Osteoblast (primary cell): Measurements from ENCODE around the gene UCHL1. TPM values are rescaled to one million over a fixed set of nuclear protein-coding genes. Genes with fewer than 3 reads are reported as not detected.

Experiments used
- DNase-seq: peaks from one replicate; pipeline ENCODE4 v3.0.0; 2011; ENCODE audit warnings: low spot score, mixed read lengths; ENCODE audit not compliant: insufficient read length; ENCODE audit errors: missing footprints
- H2AFZ ChIP-seq: 2 replicates; pipeline ENCODE4 v1.6.0; 2011; ENCODE audit warnings: mild to moderate bottlenecking, low read length
- H3K27ac ChIP-seq: 2 replicates; pipeline ENCODE4 v1.5.1; 2011; ENCODE audit warnings: mild to moderate bottlenecking, low read depth, low read length, moderate library complexity
- H3K27me3 ChIP-seq: 2 replicates; pipeline ENCODE4 v1.6.0; 2012; ENCODE audit warnings: mild to moderate bottlenecking, control low read depth, inconsistent platforms, low read length, moderate library complexity; ENCODE audit not compliant: insufficient read depth
- H3K36me3 ChIP-seq: 2 replicates; pipeline ENCODE4 v1.5.1; 2011; ENCODE audit warnings: mild to moderate bottlenecking, low read length, control low read depth, moderate library complexity; ENCODE audit not compliant: insufficient read depth
- H3K4me1 ChIP-seq: 2 replicates; pipeline ENCODE4 v1.5.1; 2011; ENCODE audit warnings: mild to moderate bottlenecking, low read length, control low read depth, moderate library complexity; ENCODE audit not compliant: insufficient read depth
- H3K4me2 ChIP-seq: 2 replicates; pipeline ENCODE4 v1.6.0; 2011; ENCODE audit warnings: mild to moderate bottlenecking, low read length; ENCODE audit not compliant: insufficient read depth
- H3K4me3 ChIP-seq: fragments of 200-600 bp; sonication (generic); 3 replicates; pipeline ENCODE4 v1.5.1; 2012; ENCODE audit warnings: mild to moderate bottlenecking, low read length, inconsistent platforms; ENCODE audit not compliant: insufficient read depth
- H3K79me2 ChIP-seq: 2 replicates; pipeline ENCODE4 v1.6.0; 2012; ENCODE audit warnings: mild to moderate bottlenecking, low read length, control low read depth, inconsistent platforms; ENCODE audit not compliant: insufficient read depth
- H3K9me3 ChIP-seq: 2 replicates; pipeline ENCODE4 v1.5.1; 2011; ENCODE audit warnings: low read depth, low read length, control low read depth
- H4K20me1 ChIP-seq: 2 replicates; pipeline ENCODE4 v1.6.0; 2012; ENCODE audit warnings: mild to moderate bottlenecking, low read length, control low read depth; ENCODE audit not compliant: insufficient read depth
- total RNA-seq: library from RNA; depleted of rRNA; stranded (reverse); fragments of >200 nt; gene quantifications from 2 replicates; pipeline ENCODE4 v1.2.3, GENCODE V29; 2012
- TF ChIP-seq, protein P1 (sequence below): IDR thresholded peaks from 2 replicates; pipeline ENCODE4 v1.5.1; 2011; ENCODE audit warnings: mild to moderate bottlenecking, low read depth, low read length, moderate library complexity; ENCODE audit errors: extremely low read depth

UCHL1 gene
- total RNA-seq, 1 donor: 348 TPM

DNA sequence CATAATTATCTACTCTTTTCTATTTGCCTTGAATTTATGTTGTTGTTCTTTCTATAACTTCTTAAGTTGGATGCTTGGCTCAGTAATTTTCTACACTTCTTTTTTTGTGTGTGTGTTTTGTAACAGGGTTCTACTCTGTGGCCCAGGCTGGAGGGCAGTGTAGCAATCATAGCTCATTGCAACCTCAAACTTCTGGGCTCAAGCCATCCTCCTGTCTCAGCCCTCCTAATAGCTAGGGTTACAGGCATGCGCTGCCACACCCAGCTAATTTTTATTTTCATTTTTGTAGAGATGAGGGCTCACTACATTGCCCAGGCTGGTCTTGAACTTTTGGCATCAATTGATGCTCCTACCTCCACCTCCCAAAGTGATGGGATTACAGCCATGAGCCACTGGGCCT, 20.7 kb upstream of the UCHL1 start:
- Histone ChIP-seq H3K36me3 (no peaks in the 10 kb centered on the region), H3K4me1 (no peaks in the 10 kb centered on the region), H3K4me3 (no peak overlapping the region), H3K9me3 (no peaks in the 10 kb centered on the region), H3K27ac (no peak overlapping the region), H2AFZ (no peak overlapping the region), H3K4me2 (no peak overlapping the region), H3K27me3 (no peaks in the 10 kb centered on the region), H3K79me2 (no peaks in the 10 kb centered on the region), H4K20me1 (no peaks in the 10 kb centered on the region)
- TF ChIP-seq, protein P1, sequence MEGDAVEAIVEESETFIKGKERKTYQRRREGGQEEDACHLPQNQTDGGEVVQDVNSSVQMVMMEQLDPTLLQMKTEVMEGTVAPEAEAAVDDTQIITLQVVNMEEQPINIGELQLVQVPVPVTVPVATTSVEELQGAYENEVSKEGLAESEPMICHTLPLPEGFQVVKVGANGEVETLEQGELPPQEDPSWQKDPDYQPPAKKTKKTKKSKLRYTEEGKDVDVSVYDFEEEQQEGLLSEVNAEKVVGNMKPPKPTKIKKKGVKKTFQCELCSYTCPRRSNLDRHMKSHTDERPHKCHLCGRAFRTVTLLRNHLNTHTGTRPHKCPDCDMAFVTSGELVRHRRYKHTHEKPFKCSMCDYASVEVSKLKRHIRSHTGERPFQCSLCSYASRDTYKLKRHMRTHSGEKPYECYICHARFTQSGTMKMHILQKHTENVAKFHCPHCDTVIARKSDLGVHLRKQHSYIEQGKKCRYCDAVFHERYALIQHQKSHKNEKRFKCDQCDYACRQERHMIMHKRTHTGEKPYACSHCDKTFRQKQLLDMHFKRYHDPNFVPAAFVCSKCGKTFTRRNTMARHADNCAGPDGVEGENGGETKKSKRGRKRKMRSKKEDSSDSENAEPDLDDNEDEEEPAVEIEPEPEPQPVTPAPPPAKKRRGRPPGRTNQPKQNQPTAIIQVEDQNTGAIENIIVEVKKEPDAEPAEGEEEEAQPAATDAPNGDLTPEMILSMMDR: no peak
- DNase-seq: no peak

DNA sequence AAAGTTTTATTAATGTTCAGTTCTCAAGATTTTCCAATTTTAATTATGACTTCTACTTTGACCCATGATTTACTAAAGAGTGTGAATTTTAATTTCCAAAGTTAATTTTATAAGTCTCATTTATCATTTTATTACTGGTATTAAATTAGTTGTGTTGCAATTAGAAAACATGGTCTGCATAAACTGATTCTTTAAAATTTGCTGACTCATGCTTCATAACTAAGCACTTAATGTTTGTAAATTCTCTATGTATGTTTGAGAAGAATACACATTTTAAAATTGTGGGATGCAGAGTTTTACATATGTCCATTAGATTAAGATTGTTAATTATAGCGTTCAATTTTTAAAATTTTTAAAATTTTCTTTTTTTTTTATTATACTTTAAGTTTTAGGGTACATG, 20.2 kb upstream of the UCHL1 start:
- H3K27me3 ChIP-seq: no peaks in the 10 kb centered on the region
- no peaks in the 10 kb centered on the region for H4K20me1 ChIP-seq
- no peak overlapping the region for H3K4me2 ChIP-seq
- H3K4me3 ChIP-seq: no peak overlapping the region
- H3K4me1 ChIP-seq: no peaks in the 10 kb centered on the region
- no peak for DNase-seq
- no peak overlapping the region for H3K27ac ChIP-seq
- H3K36me3 ChIP-seq: no peaks in the 10 kb centered on the region
- no peaks in the 10 kb centered on the region for H3K9me3 ChIP-seq
- TF ChIP-seq, protein P1: no peak
- no peaks in the 10 kb centered on the region for H3K79me2 ChIP-seq
- no peak overlapping the region for H2AFZ ChIP-seq

DNA sequence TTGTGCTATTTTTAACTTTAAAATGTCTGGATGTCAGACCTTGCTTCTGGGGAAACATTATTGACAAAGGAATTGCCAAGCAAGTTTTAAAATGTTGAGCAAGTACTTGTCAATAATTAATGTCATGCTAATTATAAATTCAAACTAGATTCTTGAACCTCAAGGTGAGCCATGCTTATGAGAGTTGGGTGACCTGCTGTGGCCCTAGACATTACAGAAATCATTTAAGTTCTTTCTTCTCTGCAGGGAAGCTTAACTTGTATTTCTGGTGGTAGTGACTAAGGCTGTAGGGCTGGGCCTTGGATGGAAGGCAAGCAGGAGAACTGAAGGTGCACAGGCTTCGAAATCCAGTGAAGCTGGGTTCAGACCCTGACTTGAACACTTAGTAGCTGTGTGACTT, 14.8 kb upstream of the UCHL1 start:
- H3K27ac ChIP-seq: no peak overlapping the region
- H3K4me3 ChIP-seq: no peak overlapping the region
- H3K27me3 ChIP-seq: peaks cover 1% of the 10 kb centered on the region
- H2AFZ ChIP-seq: no peak overlapping the region
- no peaks in the 10 kb centered on the region for H3K36me3 ChIP-seq
- H3K4me1 ChIP-seq: no peaks in the 10 kb centered on the region
- H4K20me1 ChIP-seq: no peaks in the 10 kb centered on the region
- peak; percentile 46 for DNase-seq
- no peak overlapping the region for H3K4me2 ChIP-seq
- no peaks in the 10 kb centered on the region for H3K79me2 ChIP-seq
- TF ChIP-seq, protein P1: no peak
- no peaks in the 10 kb centered on the region for H3K9me3 ChIP-seq

DNA sequence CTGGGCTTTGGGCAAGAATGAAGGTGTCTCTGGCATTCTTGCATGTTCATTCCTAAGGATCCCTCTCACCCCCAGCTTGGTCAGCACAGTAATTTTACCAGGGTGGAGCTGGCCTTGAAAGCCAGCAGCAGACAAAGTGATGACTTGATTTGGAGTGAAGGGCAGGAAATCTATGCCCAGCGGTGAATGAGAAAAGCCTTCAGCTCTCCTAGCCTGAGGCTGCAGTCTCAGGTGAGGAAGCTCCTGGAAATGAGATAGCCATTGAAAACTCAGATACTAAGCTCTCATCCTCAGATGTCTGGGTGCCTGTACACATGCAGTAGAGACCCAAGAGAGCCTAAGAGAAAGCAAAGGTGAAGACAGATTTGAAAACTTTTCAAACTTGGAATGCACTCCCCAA, 10.7 kb upstream of the UCHL1 start:
- peaks cover 6% of the 10 kb centered on the region for H3K27me3 ChIP-seq
- no peak overlapping the region for H3K4me2 ChIP-seq
- no peaks in the 10 kb centered on the region for H3K79me2 ChIP-seq
- DNase-seq: no peak
- H3K4me3 ChIP-seq: no peak overlapping the region
- H3K9me3 ChIP-seq: no peaks in the 10 kb centered on the region
- H2AFZ ChIP-seq: no peak overlapping the region
- H3K27ac ChIP-seq: no peak overlapping the region
- no peaks in the 10 kb centered on the region for H3K36me3 ChIP-seq
- TF ChIP-seq, protein P1: no peak
- H3K4me1 ChIP-seq: no peaks in the 10 kb centered on the region
- H4K20me1 ChIP-seq: no peaks in the 10 kb centered on the region
